HL-60 (cell line): Measurements from ENCODE around the gene TEX101.
"Not testable (repeated sequence)": the region's sequence is repeated elsewhere in the genome, so short reads cannot be mapped to it uniquely, and the experiment has no call there.

Experiments
- DNase-seq, 2 experiments: peaks; one replicate each; pipeline ENCODE4 v3.0.0-alpha.2; 2010 to 2020; ENCODE audit warnings: low read depth in 1 of 2, low spot score in 1 of 2
- H3K27ac ChIP-seq: fragments of 250-450 bp; sonication (Bioruptor Pico); replicated peaks from 2 replicates; pipeline ENCODE4 v1.5.1; 2020; ENCODE audit warnings: mild to moderate bottlenecking, moderate library complexity
- H3K27me3 ChIP-seq: fragments of 250-450 bp; sonication (Bioruptor Pico); 2 replicates; pipeline ENCODE4 v1.5.1; 2021; ENCODE audit warnings: mild to moderate bottlenecking, moderate library complexity; ENCODE audit not compliant: insufficient read depth, poor library complexity, severe bottlenecking
- H3K4me3 ChIP-seq: replicated peaks from 2 replicates; pipeline ENCODE4 v1.5.1; 2011; ENCODE audit warnings: mild to moderate bottlenecking, control low read depth, low read length; ENCODE audit not compliant: insufficient read depth
- GABPA ChIP-seq: IDR thresholded peaks from 2 replicates; pipeline ENCODE4 v1.6.1; 2012; ENCODE audit warnings: low read depth
- POLR2AphosphoS5 ChIP-seq: IDR thresholded peaks from 2 replicates; pipeline ENCODE4 v1.6.1; 2012; ENCODE audit warnings: low read depth
- SPI1 ChIP-seq: IDR thresholded peaks from 2 replicates; pipeline ENCODE4 v1.6.1; 2012; ENCODE audit warnings: low read depth, mild to moderate bottlenecking, borderline replicate concordance
- TF ChIP-seq, protein P1 (sequence below): IDR thresholded peaks from one replicate; pipeline ENCODE4 v1.5.1; 2011; ENCODE audit warnings: low read length, control low read depth, inconsistent platforms; ENCODE audit not compliant: insufficient read depth
- TF ChIP-seq, protein P2 (sequence below): IDR thresholded peaks from 2 replicates; pipeline ENCODE4 v1.6.1; 2012; ENCODE audit warnings: low read depth; ENCODE audit not compliant: insufficient replicate concordance

Gene TEX101

DNA sequence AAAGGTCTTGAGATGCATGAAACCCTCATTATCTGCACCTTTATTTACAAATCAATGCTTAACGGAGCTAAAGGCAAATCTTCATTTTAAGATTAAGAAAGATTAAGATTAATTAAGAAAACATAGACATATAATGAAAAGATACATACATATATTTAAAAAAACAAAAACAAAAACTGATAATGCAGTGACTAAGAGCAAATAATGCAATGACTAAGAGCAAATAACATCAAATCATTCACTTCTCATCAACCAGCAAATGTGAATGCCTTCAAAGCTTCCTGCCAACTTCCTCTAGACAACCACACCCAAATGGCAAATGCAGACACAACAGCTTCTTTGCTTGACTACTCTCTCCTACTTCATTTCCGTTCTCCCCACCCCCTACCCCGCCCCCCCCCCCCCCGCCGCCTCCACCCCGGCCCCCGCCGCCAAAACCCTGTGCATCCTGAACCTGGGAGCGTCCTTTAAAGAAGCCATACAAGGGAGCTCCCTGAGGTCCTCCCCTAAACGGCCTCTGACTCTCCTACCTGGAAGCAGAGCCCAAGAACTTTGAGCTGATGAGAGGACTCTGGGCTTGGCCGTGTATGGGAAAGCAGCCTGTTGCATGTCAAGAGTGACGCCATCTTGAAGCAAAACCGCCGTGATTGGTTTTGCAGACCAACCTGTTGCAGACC, 24.5 kb downstream of the TEX101 start:
- TF ChIP-seq, protein P1, sequence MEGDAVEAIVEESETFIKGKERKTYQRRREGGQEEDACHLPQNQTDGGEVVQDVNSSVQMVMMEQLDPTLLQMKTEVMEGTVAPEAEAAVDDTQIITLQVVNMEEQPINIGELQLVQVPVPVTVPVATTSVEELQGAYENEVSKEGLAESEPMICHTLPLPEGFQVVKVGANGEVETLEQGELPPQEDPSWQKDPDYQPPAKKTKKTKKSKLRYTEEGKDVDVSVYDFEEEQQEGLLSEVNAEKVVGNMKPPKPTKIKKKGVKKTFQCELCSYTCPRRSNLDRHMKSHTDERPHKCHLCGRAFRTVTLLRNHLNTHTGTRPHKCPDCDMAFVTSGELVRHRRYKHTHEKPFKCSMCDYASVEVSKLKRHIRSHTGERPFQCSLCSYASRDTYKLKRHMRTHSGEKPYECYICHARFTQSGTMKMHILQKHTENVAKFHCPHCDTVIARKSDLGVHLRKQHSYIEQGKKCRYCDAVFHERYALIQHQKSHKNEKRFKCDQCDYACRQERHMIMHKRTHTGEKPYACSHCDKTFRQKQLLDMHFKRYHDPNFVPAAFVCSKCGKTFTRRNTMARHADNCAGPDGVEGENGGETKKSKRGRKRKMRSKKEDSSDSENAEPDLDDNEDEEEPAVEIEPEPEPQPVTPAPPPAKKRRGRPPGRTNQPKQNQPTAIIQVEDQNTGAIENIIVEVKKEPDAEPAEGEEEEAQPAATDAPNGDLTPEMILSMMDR: no peak
- TF ChIP-seq POLR2AphosphoS5 (no peak), SPI1 (no peak), GABPA (no peak)
- TF ChIP-seq, protein P2, sequence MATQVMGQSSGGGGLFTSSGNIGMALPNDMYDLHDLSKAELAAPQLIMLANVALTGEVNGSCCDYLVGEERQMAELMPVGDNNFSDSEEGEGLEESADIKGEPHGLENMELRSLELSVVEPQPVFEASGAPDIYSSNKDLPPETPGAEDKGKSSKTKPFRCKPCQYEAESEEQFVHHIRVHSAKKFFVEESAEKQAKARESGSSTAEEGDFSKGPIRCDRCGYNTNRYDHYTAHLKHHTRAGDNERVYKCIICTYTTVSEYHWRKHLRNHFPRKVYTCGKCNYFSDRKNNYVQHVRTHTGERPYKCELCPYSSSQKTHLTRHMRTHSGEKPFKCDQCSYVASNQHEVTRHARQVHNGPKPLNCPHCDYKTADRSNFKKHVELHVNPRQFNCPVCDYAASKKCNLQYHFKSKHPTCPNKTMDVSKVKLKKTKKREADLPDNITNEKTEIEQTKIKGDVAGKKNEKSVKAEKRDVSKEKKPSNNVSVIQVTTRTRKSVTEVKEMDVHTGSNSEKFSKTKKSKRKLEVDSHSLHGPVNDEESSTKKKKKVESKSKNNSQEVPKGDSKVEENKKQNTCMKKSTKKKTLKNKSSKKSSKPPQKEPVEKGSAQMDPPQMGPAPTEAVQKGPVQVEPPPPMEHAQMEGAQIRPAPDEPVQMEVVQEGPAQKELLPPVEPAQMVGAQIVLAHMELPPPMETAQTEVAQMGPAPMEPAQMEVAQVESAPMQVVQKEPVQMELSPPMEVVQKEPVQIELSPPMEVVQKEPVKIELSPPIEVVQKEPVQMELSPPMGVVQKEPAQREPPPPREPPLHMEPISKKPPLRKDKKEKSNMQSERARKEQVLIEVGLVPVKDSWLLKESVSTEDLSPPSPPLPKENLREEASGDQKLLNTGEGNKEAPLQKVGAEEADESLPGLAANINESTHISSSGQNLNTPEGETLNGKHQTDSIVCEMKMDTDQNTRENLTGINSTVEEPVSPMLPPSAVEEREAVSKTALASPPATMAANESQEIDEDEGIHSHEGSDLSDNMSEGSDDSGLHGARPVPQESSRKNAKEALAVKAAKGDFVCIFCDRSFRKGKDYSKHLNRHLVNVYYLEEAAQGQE: no peak
- H3K4me3 ChIP-seq: no peak overlapping the region
- H3K27me3 ChIP-seq: no peaks in the 10 kb centered on the region
- H3K27ac ChIP-seq: no peak overlapping the region
- DNase-seq: no peak

DNA sequence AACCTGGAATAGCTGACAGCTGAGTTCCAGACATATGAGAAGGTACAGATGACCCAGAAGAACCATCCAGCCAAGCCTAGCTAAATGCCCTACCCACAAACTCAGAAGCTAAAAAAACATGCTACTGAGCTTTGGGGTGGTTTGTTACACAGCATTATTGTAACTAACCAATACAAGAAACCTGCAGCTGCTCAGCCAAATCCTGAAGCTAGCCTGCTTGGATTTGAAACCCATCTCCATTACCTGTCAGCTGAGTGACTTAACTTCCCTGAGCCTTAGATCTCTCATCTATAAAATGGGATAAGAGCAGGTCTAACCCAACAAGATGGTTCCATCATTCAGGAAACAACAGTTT, 25.0 kb downstream of the TEX101 start:
- DNase-seq: no peak
- Histone ChIP-seq H3K27ac (no peak overlapping the region), H3K4me3 (no peak overlapping the region), H3K27me3 (no peaks in the 10 kb centered on the region)
- TF ChIP-seq, protein P1: no peak
- TF ChIP-seq SPI1 (no peak), POLR2AphosphoS5 (no peak), GABPA (no peak)
- TF ChIP-seq, protein P2: no peak

DNA sequence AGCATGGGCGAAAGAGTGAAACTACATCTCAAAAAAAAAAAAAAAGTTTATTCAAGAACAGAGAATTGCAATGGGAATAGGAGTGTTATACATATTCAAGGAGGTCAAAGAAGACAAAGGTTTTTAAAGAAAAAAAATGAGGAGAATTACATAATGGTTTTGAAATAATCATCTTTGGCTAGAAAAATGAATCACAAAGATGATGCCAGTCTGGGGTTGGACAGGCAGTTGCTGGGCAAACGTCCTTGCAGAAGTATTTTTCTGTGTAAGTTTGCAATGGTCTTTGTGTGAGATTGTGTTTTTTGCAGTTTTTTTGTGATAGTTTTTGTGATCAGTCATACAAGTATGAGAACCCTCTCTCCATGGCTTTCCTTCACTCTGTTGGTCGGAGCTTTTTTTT, 27.0 kb downstream of the TEX101 start:
- Histone ChIP-seq H3K4me3 (no peak overlapping the region), H3K27ac (no peak overlapping the region), H3K27me3 (no peaks in the 10 kb centered on the region)
- DNase-seq: no peak
- TF ChIP-seq SPI1 (no peak), POLR2AphosphoS5 (no peak), GABPA (no peak)
- TF ChIP-seq, protein P2: no peak
- TF ChIP-seq, protein P1: no peak

DNA sequence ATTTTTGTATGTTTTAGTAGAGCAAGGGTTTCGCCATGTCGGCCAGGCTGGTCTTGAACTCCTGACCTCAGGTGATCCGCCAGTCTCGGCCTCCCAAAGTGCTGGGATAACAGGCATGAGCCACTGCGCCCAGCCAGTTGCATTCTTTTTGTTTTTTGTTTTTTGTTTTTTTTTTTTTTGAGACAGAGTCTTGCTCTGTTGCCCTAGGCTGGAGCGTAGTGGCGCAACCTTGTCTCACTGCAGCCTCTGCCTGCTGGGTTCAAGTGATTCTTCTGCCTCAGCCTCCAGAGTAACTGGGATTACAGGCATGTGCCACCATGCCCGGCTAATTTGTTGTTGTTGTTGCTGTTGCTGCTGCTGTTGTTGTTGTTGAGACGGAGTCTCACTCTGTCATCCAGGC, 29.4 kb downstream of the TEX101 start:
- not testable (repeated sequence) for DNase-seq, H3K4me3 ChIP-seq, H3K27me3 ChIP-seq, H3K27ac ChIP-seq
